CD4-positive, alpha-beta T cell treated with Interleukin-4 for 1 hour (primary cell): ENCODE results near the gene DDIT3.

Experiments used
- DNase-seq, 2 donors: peaks; one replicate each; pipeline ENCODE4 v3.0.0-alpha.2; 2020 to 2022

DDIT3 gene

DNA sequence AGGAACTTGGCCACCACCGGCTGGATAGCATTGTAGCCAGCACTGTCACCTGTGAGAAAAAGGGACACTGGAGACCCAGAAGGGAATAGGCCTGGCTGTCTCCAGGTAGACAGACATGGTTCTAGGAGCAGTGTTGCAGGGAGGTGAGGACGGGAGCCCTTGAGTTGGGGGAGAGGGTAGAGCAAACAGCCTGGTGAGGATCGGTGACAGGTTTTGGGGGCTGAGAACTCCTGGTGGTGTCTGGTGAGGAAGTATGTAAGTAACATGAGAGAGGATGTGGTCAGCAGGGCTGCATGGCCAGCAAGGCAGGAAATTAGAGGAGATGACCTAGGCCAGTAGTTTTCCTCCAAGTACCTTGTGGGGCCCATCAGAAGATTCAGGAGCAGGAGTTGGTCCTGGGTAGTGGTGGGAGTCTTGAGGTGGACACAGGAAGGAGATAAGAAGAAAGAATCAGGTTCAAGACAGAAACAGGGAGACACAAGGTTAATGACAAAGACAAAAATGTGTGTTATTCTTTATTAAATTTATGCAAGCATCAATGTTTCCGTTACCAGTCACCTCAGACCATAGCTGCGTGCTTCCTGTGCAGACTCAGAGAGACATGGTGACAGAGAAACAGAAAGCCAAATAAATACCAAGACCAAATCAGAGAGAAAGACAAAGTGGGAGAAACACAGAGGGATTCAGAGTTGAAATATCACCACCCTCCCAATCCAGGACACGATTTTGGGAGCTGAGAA is 40.8 kb downstream of the DDIT3 start, which contains the start of gene ARHGAP9:
Gene ARHGAP9 (minus strand): TSS at position 491 of the 740 bp plus-strand sequence. CDS start 460 bp downstream, at position 31.
- peak; percentile 83 to 88 for DNase-seq

DNA sequence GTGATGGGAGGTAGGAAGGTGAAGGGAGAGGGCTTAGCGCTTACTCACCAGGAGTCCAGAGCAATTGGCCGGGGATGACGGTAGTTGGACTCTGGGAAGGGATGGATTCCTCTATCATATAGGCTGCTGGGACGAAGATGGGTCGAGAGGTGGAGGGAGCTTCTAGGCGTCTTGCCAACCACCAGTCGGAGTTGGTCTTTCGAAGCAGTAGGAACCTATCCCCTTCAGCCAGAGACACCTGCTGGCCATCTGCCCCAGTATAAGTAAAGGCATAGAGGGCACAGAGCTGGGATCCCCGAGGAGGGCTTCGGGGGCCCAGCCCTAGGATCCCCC is 41.3 kb downstream of the DDIT3 start:
- DNase-seq = no peak

DNA sequence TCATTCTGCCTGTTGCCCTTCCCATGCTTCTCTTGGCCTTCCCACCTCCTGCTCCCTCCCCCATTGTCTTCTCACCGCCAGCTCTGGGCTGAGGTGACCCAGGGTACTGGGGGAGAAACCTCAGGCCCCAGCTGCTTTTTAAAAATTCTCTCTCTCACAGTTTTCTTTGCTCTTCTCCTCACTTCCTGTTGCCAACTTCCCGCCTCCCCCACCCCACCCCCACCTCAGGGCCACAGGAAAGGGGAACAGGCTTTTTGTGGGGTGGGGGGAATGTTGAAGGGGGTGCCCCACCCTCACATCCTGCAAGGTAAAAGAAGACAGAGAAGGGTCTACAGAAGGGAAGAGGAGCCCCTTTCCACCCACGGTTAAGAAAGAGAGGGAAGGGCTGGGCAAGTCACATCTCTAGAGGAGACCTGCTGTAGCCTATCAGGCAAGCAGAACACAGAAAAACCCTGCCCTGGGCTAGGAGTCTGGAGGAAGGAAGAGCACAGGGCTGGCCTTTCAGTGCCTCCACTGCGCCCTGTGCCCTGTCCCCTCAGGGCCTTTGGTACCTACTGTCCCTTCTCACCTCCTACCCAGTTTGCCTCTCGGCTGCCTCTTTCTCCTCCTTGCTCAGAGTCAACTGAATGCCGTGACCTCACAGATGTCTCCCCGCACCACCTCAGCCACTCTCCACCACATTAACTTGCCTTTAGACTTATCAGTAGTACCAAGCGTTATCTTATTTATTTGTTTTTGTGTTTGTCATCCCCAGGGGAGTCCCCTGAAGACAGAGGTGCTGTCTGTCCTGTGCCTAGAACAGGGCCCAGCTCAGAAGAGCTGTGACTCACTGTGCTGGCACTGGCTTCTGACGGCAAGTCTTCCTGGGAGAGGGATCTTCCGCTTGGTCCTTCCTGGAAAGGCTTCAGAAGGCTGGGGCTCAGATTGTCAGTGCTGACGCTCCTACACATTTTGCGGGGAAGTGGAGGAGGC is 42.3 kb downstream of the DDIT3 start:
- DNase-seq = peak; percentile 73 to 82

DNA sequence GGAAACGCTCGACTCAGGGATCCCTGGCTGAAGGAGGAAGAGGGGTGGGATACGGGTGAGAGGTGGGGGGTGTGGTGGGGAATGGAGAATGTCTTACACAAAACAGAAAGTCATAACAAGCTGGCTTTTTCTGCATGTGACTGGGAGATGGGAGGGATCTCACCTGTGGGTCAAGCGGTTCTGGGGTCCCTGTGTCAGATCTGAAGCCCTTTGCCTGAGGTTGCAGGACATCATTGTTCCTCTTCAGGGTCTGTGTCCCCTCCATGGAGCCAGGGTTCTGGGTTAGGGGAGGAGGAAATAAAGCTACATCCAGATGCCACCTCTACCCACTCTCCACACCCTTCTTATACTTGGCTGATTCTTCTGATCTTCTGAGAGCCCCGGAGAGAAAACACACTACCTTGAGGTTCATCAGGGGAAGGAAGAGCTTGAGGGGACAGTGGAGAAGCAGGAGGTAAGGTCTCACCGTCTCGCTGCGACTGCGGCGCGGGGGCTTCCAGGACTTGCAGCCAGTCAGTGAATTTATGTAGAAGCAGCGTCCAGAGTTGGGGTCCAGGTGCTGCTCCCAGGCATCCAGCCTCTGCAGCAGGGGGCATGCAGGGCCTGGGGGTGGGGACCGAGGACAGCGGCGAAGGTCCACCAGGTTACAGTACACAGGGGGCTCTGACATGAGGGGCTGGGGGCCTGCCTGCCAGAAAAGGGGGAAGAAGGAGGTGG is 43.2 kb downstream of the DDIT3 start:
- DNase-seq = peak in 1 of 2 donors; percentile 46

DNA sequence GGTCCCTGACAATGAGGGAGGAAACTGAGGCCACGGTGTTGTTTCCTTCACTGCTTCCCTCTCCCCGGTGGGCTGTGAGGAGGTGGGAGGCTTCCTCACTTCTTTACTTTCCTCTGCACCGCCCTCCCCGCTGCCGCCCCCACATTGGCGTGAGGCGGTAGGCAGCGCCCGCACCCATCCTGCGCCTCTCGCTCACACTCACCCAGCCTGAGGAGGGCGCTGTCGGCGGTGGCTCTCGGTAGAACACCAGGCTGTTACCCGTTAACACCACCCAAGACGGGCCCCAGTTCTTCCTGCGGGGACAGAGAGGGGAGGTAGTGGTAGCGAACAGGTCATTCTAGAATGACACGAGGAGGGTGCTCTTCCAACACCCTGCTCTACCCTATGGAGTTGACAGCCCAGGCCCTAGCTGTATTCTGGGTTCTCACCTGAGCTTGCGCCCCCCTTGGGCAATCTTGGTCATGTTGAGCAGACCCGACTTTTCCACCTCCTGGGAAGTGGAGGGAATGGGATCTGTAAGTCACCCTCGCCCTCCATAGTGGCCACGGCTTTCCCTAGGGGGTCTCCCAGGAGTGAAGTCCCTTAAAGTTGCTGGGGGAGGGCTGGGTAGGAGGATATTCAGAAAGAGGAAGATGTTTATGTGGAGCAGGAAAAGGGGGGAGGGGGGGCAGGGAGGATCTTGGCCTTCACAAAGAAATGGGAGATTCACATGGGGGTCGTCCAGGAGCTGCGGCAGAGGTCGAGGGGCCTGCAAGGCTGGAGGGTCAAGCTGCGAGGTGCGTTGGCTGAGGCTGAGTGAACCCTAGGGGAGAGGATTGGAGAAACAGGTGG is 43.9 kb downstream of the DDIT3 start:
- peak; percentile 74 to 80 for DNase-seq

DNA sequence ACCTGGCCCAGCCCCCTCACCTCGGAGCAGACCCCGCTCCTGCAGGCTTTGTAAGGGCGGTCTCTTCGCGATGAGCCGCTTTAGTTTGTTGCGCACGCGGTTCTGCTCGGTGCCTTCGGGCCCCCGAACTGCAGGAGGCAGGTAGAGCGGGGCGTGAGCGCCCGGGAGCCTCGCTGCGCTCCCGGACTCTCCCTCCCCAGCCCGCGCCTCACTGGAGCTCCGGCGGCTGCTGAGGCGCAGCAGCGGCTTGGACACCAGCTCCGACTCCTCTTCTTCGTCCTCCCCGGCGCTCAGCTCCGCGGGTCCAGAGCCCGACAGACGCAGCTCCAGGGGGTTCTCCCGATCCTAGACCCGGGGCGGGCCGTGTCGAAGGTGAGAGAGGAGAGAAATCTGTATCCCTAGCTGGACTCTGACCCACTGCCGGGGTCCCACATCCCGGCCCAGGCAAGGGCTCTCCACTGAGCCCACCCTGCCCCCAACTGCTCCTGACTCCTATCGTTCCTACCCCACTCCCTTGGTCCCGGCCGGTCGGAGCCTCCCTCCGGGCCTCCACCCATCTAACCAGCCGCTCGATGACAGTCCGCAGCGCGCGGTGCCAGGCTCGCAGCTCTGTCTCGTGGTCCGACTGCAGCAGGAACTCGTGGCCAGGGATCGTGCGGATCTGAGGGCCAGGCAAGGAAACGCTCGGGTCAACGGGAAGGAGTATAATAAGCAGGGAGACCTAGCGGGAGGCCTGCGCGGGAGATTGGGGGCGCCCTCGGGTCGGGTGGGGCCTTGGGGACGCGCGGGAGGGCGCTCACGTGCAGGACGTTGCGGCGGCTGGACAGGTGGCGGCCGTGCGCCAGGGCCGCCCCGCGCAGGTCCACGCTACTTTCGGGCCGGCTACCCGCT is 44.8 kb downstream of the DDIT3 start:
- no peak for DNase-seq

DNA sequence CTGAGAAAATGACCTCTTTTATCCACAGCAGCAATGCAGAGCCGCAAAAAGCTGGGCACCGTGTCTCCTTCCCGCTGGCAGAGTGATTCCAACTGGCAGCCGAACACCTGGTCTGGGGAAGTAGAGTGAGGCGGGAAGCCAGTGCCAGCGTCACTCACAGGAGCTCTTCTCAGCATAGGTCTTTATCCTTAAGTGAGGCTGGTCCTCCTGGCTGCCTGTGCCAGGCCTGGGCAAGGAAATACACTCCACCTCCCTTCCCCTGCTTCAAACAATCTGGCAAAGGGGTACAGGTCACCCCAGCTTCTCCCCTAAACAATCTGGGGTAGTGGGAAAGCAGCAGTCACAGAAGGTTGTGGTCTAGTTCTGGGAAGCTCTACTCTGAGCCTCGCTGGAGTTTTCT is 45.5 kb downstream of the DDIT3 start:
- no peak for DNase-seq

DNA sequence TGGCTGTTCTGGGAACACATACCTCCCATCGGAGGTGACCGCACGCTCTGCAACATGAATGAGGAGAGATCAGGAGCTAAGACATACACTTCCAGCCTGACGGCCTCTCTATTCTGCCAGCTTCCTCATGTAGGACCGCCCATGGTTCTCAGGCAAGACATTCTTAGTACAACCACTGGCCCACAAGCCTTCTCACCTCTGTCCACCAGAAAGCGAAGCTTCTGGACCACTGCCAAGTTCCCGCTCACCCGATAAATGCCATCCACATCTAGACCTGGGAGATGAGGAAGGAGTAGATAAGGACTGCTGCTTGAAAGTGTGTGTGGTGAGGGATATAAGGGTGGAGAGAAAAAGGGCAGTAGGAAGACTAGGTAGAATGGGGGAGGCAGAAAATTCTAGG is 45.9 kb downstream of the DDIT3 start:
- no peak for DNase-seq

DNA sequence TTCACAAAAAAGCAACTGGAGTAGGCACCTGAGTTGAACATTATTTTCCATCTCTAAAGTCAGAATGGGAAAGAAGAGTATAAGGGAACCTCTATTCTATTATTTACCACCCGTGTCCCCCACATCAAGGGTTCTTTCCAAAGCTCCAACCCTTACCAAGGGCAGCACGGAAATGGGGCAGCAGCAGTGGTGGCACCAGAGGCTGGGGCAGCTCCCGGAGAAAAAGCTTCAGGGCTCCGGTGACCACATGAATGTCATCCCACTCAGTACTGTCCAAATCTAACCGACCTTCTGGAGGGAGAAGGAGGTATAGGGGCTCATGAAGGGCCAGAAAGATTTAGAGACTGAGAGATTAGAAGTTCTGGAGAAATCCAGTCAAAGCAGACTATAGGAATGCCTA is 46.4 kb downstream of the DDIT3 start:
- no peak for DNase-seq

DNA sequence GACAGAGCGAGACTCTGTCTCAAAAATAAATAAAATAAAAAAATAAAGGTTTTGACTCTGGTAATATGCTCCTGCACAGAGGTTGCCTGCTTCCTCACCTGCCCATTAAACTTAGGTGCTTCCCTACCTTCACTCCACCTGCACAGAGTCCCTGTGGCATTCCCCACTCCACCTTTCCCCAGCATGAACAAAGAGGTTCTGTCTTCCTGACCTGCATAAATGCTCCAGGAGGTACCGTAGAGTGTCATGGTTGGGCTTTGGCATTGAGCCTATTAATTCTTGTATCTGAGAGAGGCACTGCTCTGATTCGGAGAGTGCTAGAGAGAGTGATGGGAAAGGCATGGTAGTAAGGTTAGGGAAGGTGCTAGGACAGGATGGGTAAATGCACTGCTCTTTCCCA is 46.9 kb downstream of the DDIT3 start:
- DNase-seq = no peak

DNA sequence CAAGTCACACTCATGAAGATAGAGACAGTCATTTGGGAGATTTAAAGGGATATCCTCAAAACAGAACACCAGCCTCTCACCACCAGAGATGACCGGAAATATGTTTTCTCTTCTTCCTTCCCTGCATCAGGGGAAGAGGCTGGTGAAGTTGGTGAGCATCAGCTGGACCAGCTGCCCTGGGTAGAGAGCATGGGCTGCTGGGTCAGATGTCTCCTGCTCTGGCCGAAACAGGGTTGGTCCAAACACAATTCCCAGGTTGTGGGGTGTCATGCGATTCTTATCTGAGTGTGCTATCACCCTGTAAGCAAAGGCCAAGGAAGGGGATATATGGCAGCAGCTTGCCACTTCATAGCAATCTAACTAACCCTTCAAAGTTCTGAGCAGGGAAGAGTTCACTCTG is 47.9 kb downstream of the DDIT3 start:
- no peak for DNase-seq

DNA sequence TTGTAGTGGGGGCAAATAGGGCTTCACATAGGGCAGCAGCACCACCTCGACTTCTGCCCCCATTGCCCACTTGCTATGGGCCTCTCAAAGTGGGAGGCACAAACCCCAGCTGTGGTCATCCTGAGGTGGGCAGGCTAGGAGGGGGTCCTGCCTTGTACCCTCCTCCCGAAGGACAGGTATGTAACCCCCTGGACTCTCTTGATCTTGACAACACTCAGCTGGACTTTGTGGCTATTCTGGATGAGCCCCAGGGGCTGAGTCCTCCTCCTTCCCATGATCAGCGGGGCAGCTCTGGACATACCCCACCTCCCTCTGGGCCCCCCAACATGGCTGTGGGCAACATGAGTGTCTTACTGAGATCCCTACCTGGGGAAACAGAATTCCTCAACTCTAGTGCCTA is 48.7 kb downstream of the DDIT3 start:
- no peak for DNase-seq

DNA sequence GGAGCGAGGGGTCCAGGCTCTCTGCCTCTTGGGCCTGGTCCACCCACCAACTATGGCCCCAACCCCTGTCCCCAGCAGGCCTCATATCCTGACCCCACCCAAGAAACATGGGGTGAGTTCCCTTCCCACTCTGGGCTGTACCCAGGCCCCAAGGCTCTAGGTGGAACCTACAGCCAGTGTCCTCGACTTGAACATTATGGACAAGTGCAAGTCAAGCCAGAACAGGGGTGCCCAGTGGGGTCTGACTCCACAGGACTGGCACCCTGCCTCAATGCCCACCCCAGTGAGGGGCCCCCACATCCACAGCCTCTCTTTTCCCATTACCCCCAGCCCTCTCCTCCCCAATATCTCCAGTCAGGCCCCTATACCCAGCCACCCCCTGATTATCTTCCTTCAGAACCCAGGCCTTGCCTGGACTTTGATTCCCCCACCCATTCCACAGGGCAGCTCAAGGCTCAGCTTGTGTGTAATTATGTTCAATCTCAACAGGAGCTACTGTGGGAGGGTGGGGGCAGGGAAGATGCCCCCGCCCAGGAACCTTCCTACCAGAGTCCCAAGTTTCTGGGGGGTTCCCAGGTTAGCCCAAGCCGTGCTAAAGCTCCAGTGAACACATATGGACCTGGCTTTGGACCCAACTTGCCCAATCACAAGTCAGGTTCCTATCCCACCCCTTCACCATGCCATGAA is 49.2 kb downstream of the DDIT3 start:
- no peak for DNase-seq

DNA sequence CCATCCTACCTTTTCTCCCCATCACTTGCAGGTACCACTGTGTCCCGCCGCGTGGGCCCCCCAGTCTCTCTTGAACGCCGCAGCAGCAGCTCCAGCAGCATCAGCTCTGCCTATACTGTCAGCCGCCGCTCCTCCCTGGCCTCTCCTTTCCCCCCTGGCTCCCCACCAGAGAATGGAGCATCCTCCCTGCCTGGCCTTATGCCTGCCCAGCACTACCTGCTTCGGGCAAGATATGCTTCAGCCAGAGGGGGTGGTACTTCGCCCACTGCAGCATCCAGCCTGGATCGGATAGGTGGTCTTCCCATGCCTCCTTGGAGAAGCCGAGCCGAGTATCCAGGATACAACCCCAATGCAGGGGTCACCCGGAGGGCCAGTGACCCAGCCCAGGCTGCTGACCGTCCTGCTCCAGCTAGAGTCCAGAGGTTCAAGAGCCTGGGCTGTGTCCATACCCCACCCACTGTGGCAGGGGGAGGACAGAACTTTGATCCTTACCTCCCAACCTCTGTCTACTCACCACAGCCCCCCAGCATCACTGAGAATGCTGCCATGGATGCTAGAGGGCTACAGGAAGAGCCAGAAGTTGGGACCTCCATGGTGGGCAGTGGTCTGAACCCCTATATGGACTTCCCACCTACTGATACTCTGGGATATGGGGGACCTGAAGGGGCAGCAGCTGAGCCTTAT is 49.9 kb downstream of the DDIT3 start:
- DNase-seq = no peak

DNA sequence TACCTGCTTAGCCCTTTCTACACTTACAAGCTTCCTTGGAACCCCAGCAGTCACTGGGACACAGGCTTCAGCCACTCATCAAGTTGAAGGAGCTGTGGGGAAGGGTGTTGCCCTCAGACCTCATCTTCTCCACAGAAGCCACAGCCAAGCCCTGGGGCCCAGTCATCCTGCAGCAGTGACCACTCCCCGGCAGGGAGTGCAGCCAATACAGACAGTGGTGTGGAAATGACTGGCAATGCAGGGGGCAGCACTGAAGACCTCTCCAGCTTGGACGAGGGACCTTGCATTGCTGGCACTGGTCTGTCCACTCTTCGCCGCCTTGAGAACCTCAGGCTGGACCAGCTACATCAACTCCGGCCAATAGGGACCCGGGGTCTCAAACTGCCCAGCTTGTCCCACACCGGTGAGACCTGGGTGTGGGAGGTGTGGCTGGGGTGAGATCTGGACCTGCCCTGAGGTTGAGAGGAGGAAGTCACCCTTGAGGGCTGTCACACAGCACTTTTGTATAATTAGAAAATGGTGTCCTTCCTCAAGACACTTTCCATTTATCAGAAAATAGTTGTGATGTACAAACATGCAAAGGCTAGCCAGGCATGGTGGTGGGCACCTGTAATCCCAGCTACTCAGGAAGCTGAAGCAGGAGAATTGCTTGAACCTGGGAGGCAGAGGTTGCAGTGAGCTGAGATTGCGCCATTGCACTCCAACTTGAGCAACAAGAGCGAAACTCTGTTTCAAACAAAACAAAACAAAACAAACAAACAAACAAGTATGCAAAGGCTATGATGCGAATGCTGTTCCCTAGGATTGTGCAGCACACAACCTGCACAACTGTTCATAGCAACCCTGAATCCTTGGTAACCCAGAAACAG is 50.8 kb downstream of the DDIT3 start:
- no peak for DNase-seq

DNA sequence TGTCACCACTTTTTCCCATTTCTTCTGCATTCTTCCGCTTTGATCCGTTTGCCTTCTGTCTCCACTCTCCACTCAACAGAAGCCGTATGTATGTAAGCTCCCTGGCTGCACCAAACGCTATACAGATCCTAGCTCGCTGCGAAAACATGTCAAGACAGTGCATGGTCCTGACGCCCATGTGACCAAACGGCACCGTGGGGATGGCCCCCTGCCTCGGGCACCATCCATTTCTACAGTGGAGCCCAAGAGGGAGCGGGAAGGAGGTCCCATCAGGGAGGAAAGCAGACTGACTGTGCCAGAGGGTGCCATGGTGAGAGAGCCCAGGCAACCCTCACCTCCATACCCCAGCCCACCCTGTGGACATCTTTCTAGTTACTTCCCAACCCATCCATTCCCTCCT is 52.4 kb downstream of the DDIT3 start:
- no peak for DNase-seq

DNA sequence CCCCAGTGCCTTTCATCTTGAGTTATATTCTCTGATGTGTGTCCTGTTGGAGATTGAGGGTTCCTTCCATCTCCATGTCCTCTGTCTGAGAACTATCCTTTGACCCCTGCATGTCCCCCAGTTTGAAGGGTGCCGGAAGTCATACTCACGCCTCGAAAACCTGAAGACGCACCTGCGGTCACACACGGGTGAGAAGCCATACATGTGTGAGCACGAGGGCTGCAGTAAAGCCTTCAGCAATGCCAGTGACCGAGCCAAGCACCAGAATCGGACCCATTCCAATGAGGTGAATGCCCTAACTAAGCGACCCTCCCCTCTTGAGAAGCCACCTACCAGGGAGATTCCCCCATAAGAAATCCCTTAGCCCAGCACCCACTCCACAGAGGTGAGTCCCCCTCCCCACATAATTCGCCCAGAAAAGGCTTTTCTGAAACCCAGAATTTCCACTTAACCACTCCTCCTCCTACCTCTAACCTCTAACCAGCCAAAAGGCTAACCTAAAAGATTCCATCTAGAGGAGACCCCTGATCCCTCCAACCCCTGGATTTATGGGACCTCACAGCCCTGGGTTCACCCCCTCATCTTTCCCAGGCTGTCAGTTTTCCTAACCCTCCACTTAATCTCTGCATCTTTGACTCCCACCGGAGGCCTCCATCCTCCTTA is 53.0 kb downstream of the DDIT3 start:
- no peak for DNase-seq
